B cell (primary cell): ENCODE data around the gene OPN1SW. TPM values are rescaled to one million over a fixed set of nuclear protein-coding genes. Genes with fewer than 3 reads are reported as not detected.

Experiments used
- ATAC-seq: fragments of 200-7000 bp; cut with Tn5 transposase; one replicate; pipeline ENCODE4 v1.10.0; 2021; ENCODE audit warnings: low read depth, mild to moderate bottlenecking, moderate number of reproducible peaks, moderate library complexity
- CTCF ChIA-PET: fragments of 350-600 bp; sonication (Branson Sonifier 250); formaldehyde crosslinking; loops from one replicate; lab custom pipeline; 2021; ENCODE audit warnings: antibody characterized with exemption, inconsistent platforms; lab: Charles Lee
- POLR2A ChIA-PET: fragments of 350-600 bp; sonication (Branson Sonifier 250); formaldehyde crosslinking; loops from one replicate; lab custom pipeline; 2021; ENCODE audit warnings: antibody characterized with exemption; lab: Charles Lee
- DNase-seq: peaks from one replicate; pipeline ENCODE4 v3.0.0; 2013
- H2AFZ ChIP-seq: 2 replicates; pipeline ENCODE4 v1.6.1; 2012; ENCODE audit warnings: mild to moderate bottlenecking, low read depth, low read length; ENCODE audit not compliant: insufficient read depth, poor library complexity, severe bottlenecking
- H3K27ac ChIP-seq, 2 donors: 1 replicate in 1 of 2; 2 replicates in 1 of 2; pipeline ENCODE4 v1.5.1; 2012 to 2013; ENCODE audit warnings: low read length in 2 of 2, mild to moderate bottlenecking in 2 of 2, moderate library complexity in 1 of 2
- H3K27me3 ChIP-seq, 4 experiments: fragments of 200-600 bp in 1 of 4; sonication (generic) in 1 of 4; replicated peaks in 1 of 4; 1 replicate in 2 of 4; 2 replicates in 2 of 4; pipeline versions ENCODE4 v1.6.1 to v1.7.0; 2013 to 2016; ENCODE audit warnings: low read length in 3 of 4, mild to moderate bottlenecking in 2 of 4, mixed read lengths in 1 of 4, moderate library complexity in 1 of 4; ENCODE audit not compliant: insufficient read depth in 4 of 4, control insufficient read depth in 3 of 4; ENCODE audit errors: control extremely low read depth in 1 of 4
- H3K36me3 ChIP-seq, 2 experiments: replicated peaks in 1 of 2; 1 replicate in 1 of 2; 2 replicates in 1 of 2; pipeline versions ENCODE4 v1.6.1 to v1.7.1; 2013; ENCODE audit warnings: low read length in 1 of 2; ENCODE audit not compliant: insufficient read depth in 2 of 2, control insufficient read depth in 1 of 2; ENCODE audit errors: control extremely low read depth in 1 of 2, extremely low read depth in 1 of 2
- H3K4me1 ChIP-seq, 2 donors: fragments of 200-600 bp in 1 of 2; sonication (generic) in 1 of 2; 1 replicate in 1 of 2; 2 replicates in 1 of 2; pipeline versions ENCODE4 v1.5.1 to v1.6.1; 2013 to 2017; ENCODE audit warnings: low read length in 2 of 2; ENCODE audit not compliant: control insufficient read depth in 2 of 2, insufficient read depth in 2 of 2
- H3K4me2 ChIP-seq: replicated peaks from 2 replicates; pipeline ENCODE3; 2012; ENCODE audit warnings: mild to moderate bottlenecking, low read depth, low read length; ENCODE audit not compliant: poor library complexity, severe bottlenecking
- H3K4me3 ChIP-seq, 5 experiments: fragments of 200-600 bp in 1 of 5; sonication (generic) in 1 of 5; 1 replicate in 3 of 5; 2 replicates in 2 of 5; pipeline versions ENCODE4 v1.5.1 to v1.7.0; 2011 to 2016; ENCODE audit warnings: low read length in 4 of 5, mild to moderate bottlenecking in 4 of 5, low read depth in 2 of 5, control low read depth in 1 of 5, moderate library complexity in 1 of 5; ENCODE audit not compliant: insufficient read depth in 1 of 5; ENCODE audit errors: control extremely low read depth in 1 of 5, extremely low read depth in 1 of 5
- H3K79me2 ChIP-seq: fragments of 200-600 bp; sonication (generic); one replicate; pipeline ENCODE4 v1.6.0; 2016; ENCODE audit warnings: low read length; ENCODE audit not compliant: control insufficient read depth, insufficient read depth
- H3K9ac ChIP-seq: fragments of 200-600 bp; sonication (generic); 2 replicates; pipeline ENCODE4 v1.6.1; 2017; ENCODE audit warnings: mild to moderate bottlenecking, low read length, moderate library complexity
- H3K9me3 ChIP-seq, 3 donors: one replicate each; pipeline versions ENCODE4 v1.6.1 to v1.7.1; 2013; ENCODE audit warnings: low read length in 2 of 3; ENCODE audit not compliant: control insufficient read depth in 2 of 3, insufficient read depth in 1 of 3; ENCODE audit errors: control extremely low read depth in 1 of 3
- H4K20me1 ChIP-seq: 2 replicates; pipeline ENCODE4 v1.6.0; 2012; ENCODE audit warnings: mild to moderate bottlenecking, low read length; ENCODE audit not compliant: insufficient read depth, control insufficient read depth, poor library complexity, severe bottlenecking
- H3K27ac Mint-ChIP-seq: one replicate; pipeline ENCODE4 v1.8.0; 2021; ENCODE audit warnings: mixed read lengths
- H3K27me3 Mint-ChIP-seq: one replicate; pipeline ENCODE4 v1.8.0; 2021; ENCODE audit warnings: mixed read lengths
- H3K4me1 Mint-ChIP-seq: one replicate; pipeline ENCODE4 v1.8.0; 2021; ENCODE audit warnings: mixed read lengths
- H3K4me3 Mint-ChIP-seq: one replicate; pipeline ENCODE4 v1.8.0; 2021; ENCODE audit warnings: mixed read lengths
- H3K9me3 Mint-ChIP-seq: one replicate; pipeline ENCODE4 v1.8.0; 2022; ENCODE audit warnings: mixed read lengths; ENCODE audit not compliant: insufficient read depth
- CTCF ChIP-seq: fragments of 200-600 bp; IDR thresholded peaks from one replicate; pipeline ENCODE4 v1.8.0; 2022; ENCODE audit warnings: antibody characterized with exemption, mild to moderate bottlenecking
- EZH2 ChIP-seq: IDR thresholded peaks from 2 replicates; pipeline ENCODE4 v1.6.1; 2012; ENCODE audit warnings: borderline replicate concordance, low read depth, mild to moderate bottlenecking, moderate library complexity, low read length; ENCODE audit not compliant: insufficient read depth, poor library complexity, severe bottlenecking
- WGBS: methylation state at CpG from one replicate; pipeline ENCODE4 v1.1.5; 2013; ENCODE audit warnings: missing lambda C conversion rate; ENCODE audit not compliant: insufficient coverage; 5-methylcytosine and 5-hydroxymethylcytosine counted together
- intact Hi-C: fragments of 100-400 bp; cut with micrococcal nuclease; formaldehyde crosslinking; loops from one replicate; pipeline ENCODE4 v1.10.0; 2022
- polyA plus RNA-seq: library from polyadenylated mRNA; depleted of rRNA; stranded (reverse); fragments of >200 nt; gene quantifications from 2 replicates; pipeline ENCODE4 v1.2.3, GENCODE V29; 2012
- total RNA-seq, 2 donors: library from RNA; stranded (reverse); fragments of 120-200 nt in 1 of 2; gene quantifications; 1 replicate in 1 of 2; 2 replicates in 1 of 2; pipeline versions ENCODE4 v1.2.3 to v1.2.4, GENCODE V29; 2013 to 2022

The OPN1SW gene
- total and polyA plus RNA-seq, 2 donors (not counting 1 experiment from before 2014, with no cell fraction given) = not detected

DNA sequence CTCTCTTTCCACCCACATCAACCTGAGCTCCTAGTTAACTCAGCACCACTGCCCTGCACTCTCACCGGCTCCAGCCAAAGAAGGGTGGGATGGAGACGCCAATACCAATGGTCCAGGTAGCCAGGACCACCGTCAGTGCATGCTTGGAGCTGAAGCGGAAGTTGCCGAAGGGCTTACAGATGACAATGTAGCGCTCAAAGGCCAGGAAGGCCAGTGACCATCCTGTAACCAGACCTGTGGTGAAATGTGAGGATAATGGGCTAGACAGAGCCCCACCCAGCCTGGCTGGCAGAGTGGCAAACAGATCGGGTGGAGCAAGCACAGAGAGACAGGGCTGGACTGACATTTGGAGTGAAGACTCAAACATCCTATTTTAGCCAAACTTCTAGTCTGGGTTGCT lies 673 bp downstream of the OPN1SW start:
- Histone ChIP-seq H3K27ac (no peak overlapping the region), H3K79me2 (no peaks in the 10 kb centered on the region), H3K9ac (no peak overlapping the region), H2AFZ (no peak overlapping the region), H3K4me1 (no peaks in the 10 kb centered on the region), H3K4me3 (no peak overlapping the region), H4K20me1 (no peaks in the 10 kb centered on the region), H3K9me3 (peaks cover 2 to 7% (median 3%) of the 10 kb centered on the region in 3 donors), H3K27me3 (peaks cover 0 to 4% (median 2%) of the 10 kb centered on the region in 4 experiments), H3K36me3 (peaks cover 0 to 28% of the 10 kb centered on the region in 2 experiments), H3K4me2 (no peak overlapping the region)
- peaks cover 7% of the 10 kb centered on the region for H3K27me3 Mint-ChIP-seq
- H3K9me3 Mint-ChIP-seq = peaks cover 7% of the 10 kb centered on the region
- no peak overlapping the region for H3K4me3 Mint-ChIP-seq
- no peaks in the 10 kb centered on the region for H3K4me1 Mint-ChIP-seq
- DNase-seq (no peak), ATAC-seq (no peak)
- ChIA-PET CTCF (no interaction called here), POLR2A (no interaction called here)
- H3K27ac Mint-ChIP-seq = no peak overlapping the region
- 97% methylated on average over 7 of the region's 7 CpGs for whole genome bisulfite sequencing
- intact Hi-C loops = no loop called here
- TF ChIP-seq CTCF = no peak
- no peak for TF ChIP-seq EZH2

- Histone ChIP-seq H2AFZ (no peak overlapping the region), H3K27me3 (peaks cover 0 to 4% (median 2%) of the 10 kb centered on the region in 4 experiments), H3K4me1 (no peaks in the 10 kb centered on the region), H3K27ac (no peak overlapping the region), H3K9ac (no peak overlapping the region), H3K4me2 (no peak overlapping the region), H3K9me3 (peaks cover 2 to 7% (median 3%) of the 10 kb centered on the region in 3 donors), H3K4me3 (no peak overlapping the region), H3K79me2 (no peaks in the 10 kb centered on the region), H4K20me1 (no peaks in the 10 kb centered on the region), H3K36me3 (peaks cover 0 to 36% of the 10 kb centered on the region in 2 experiments)
- WGBS = 99% methylated on average over 12 of the region's 13 CpGs
- H3K9me3 Mint-ChIP-seq = peaks cover 7% of the 10 kb centered on the region
- TF ChIP-seq EZH2 (no peak), CTCF (no peak)
- no peak overlapping the region for H3K4me3 Mint-ChIP-seq
- H3K4me1 Mint-ChIP-seq = no peaks in the 10 kb centered on the region
- H3K27me3 Mint-ChIP-seq = peaks cover 7% of the 10 kb centered on the region
- H3K27ac Mint-ChIP-seq = no peak overlapping the region
- intact Hi-C loops = no loop called here
- CTCF ChIA-PET = no interaction called here
- DNase-seq (no peak), ATAC-seq (no peak)
- POLR2A ChIA-PET = interaction anchor here (0.6 kb wide), 1 partner anchor 28 kb away, joined by 3 read pairs; no protein-coding TSS in a partner anchor
Observed at GRCh38 chr7:128774029-128774689, 1.4 kb downstream of the OPN1SW start.
